GM18511 (cell line): ENCODE results near the gene SLIT1.
A peak's percentile ranks its signal among the peaks of the same experiment; 100 is the strongest.

Experiments used
- ATAC-seq: cut with Tn5 transposase; IDR thresholded peaks from one replicate; pipeline ENCODE4 v1.9.1; 2021; ENCODE audit warnings: mild to moderate bottlenecking, moderate library complexity; ENCODE audit not compliant: unreplicated experiment

SLIT1 gene

DNA sequence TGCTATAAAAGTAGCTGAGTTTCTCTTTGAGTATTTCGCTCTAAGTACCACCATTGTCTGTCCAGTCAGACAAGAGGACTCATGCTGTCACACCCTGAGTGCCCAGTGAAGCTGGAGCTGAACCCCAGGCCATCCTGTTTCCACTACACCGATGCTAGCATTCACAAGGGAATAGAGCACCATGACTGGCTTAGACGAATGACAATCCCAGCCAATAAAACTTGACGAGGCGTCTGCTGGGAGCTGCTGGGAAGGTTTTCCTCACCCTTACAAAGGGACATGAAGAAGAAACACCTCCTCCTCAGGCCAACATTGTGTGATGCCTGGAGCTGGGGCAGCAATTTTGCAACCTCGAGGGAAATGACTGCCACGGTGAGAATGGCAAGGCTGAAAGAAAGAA lies 17.5 kb upstream of the SLIT1 start:
- no peak for ATAC-seq

DNA sequence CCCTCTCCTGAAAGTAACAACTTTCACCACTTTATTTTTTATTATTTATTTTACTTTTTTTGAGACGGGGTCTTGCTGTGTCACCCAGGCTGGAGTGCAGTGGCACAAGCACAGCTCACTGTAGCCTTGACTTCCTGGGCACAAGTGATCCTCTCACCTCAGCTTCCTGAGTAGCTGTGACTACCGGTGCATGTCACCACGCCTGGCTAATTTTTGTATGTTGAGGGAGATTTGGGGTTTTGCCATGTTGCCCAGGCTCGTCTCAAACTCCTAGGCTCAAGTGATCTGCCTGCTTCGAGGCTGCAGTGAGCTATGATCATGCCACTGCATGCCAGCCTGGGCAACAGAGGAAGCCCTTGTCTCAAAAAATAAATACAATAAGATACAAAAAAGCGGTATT lies 14.9 kb upstream of the SLIT1 start:
- peak; percentile 41 for ATAC-seq

DNA sequence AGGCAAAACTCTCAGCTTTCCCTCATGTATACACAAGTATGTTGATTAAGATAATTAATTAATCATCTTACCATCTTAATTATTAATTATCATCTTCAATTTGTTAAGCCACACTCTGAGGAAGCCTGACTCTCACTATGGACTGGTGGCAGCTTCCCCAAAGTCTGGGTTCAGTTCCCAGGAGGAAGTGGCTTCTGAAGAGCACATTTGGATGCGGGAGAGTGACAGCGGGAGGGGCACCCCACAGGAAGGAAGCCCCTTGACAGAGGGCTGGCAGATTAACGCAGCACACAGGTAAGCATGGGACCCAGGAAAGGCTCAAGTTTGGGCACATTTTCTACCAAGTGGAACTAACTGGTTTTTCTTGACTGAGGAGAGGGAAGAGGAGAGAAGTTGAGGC lies 13.4 kb upstream of the SLIT1 start:
- no peak for ATAC-seq

DNA sequence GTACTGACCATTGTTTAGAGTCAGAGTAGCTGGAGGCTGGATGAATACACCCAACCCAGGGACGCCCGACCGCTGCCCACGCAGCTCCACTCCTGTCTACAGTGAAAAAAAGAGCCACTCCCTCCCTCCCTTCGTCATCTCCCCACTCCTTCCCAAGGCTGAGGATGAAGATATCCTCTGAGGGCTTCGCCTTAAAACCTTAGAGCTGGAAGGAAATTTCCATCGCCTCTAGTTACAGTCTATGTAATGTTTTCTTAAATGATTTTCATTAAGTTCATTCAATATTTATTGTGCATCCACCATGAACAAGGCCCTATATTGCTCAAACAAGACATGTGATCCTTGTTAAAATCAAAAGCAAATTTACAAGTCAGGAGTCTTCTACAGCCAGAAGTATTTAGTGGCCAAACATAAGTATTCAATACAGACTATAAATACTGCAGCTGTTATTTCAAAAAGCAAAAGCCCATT lies 11.3 kb upstream of the SLIT1 start:
- no peak for ATAC-seq

DNA sequence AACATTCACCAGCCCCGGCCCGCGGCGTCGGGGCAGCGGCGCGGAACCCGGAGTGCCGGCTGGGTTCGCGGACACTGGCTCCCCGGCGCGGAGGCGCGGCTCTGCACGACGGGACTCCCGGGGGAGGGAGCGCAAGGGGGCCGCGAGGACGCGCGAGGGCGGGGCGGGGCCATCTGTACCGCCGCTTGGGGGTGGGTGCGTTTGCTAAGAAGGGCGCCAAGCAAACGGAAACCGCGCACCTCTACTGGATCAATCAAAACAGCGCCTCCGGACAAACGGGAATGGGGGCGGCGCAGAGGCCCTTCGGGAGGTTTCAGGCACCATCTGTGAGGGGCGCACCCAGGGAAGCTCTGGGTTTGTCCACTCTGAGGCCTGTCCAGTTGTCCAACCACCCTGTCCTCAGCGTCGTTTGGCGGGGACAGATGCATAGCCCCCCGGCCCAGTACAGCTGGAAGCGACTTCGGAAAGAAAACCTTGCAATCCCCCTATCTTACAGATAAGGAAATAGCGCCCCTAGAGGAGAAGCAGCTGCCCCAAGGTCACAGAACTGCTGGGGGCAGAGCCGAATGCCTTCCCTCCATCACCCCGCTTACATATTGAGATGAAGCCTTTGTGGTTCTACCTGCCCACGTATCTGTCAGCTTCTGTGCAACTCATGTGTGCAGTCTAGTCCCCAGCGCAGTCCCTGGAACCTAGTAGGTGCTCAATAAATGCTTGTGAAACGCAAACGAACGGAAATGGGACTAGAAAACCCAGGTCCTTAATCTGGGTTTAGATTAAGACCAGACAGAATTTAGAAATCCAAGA lies 10.7 kb upstream of the SLIT1 start:
- ATAC-seq = peak; percentile 70

DNA sequence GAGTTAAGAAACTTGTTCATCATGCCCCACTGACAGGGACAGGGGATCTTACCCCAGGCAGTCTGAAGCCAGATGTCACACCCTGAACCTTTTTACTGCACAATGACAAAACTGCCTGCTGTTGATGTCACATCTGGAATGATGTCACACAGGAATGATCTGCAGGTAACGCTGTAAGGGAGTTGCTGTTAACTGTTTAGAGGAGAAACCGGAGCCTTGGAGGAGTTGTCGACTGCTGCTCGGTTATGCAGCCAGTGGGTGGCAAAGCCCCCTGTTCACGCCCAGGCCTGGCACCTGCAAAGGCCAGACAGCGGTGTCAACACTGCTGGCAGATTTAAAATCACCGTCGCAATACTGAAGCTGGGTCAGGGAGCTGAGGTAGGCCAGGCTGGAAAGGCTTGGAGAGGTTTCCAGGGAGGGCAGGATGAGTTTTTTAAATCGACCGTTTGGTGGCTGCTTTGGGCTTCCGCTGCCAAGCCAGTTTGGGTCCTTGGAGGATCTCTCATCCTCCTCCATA lies 10.0 kb upstream of the SLIT1 start:
- ATAC-seq = no peak

DNA sequence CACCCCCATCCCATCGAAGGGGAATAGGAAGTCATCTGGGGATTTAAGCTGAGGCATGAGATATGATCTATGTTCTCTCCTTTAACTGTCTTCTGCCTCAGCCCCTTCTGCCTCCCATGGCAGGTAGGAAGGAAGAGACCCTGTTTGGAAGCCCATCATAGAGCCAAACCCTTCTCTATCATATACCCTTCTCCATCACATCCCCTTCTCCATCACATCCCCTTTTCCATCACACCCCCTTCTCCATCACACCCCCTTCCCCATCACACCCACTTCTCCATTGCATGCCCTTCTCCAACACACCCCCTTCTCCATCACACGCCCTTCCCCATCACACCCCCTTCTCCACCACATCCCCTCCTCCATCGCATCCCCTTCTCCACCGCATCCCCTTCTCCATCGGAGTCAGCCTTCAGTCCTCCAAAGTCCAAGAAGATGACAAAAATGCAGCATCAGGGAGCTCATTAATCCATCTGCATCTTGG lies 7.2 kb upstream of the SLIT1 start:
- ATAC-seq = no peak

DNA sequence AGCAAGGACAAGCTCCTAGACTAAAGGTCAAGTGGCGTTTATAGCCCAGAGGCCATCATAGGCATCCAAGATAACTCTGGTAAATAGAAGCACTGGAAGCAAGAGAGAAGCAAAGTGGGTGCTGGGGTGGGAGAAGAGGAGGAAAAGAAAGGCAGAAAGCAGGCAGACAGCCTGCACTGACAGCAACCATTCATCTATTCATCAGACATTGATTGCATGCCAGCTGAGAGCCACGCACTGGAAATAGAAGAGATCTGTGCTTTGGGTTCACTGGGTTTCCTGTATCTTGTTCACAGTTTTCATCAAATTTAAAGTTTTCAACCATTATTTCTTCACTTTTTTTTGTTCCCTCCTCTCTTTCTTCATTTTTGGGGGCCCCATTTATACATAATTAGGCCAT lies 4.7 kb upstream of the SLIT1 start:
- ATAC-seq = no peak

DNA sequence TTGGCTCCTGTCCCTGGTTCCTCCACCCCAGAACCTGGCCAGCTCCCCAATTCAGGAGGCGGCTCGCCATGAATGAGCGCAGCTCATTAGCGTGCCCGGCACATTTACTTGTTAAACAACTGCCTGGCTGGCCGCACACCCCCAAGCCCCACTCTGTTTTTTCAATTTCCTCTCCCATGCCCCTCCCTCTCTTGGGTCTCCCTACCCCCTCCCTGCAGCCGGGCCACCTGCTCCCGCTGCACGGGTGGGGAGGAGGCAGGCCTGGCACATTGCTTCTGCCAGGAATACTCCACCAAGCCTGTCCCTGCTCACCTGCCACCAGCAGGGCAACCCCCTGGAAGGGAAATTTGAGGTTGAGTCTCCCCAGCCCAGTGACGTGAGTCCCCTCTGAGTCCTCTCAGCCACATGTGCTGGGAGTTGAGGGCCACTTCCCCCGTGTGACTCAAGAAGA lies 2.5 kb upstream of the SLIT1 start:
- ATAC-seq = no peak

DNA sequence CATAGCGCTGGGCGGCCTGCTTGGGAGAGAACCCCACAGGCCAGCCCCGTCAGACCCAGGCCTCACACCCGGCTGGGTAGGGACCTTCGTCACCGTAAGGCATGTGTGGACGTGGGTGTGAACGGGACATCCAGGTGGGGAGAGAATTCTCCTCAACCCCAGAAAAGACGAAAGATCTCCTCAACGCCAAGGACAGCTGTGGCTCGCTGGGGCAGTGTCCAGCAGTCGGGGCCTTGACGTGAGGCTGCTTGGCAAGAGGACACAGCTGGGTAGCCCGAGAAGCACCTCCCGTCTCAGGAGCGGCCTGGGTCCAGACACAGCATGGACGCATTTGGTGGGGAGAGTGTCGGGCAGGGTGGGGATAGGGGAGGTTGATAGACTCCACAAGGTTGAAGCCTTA lies 1.2 kb upstream of the SLIT1 start:
- no peak for ATAC-seq

DNA sequence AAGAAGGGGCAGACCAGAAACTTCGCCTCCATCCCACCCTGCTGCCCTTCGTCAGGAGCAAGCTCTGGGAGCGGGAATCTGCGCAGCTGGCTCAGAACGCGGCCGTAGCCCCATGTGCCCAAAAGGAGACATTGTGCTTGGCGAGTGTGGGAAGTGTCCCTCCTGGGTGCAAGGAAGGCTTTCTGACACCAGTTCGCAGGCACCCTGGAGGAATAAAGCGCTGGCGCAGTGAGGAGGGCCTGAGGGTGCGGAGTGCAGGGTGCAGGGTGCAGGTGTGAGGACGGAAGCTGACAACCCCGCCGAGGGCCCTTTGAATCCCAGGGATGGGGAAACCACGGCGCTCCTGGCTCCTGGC lies 811 bp downstream of the SLIT1 start:
- ATAC-seq = no peak

DNA sequence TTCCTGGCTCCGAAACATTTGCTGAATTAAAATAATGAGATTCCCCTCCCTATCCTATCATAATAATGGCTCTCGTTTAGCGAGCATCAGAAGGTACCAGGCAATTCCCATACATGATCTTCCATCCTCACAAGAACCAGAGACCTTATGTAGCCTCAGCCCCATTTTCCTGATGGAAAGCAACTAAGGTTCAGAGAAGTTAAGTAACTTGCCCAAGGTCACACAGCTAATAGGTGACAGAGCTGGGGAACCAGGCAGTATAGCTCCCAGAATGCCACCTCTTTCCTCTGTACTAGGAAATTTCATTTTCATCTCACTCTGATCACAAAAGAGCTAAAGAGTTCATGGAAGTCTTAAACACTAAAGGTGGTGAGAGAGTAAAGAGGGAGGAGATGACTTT lies 2.4 kb downstream of the SLIT1 start:
- ATAC-seq = no peak

DNA sequence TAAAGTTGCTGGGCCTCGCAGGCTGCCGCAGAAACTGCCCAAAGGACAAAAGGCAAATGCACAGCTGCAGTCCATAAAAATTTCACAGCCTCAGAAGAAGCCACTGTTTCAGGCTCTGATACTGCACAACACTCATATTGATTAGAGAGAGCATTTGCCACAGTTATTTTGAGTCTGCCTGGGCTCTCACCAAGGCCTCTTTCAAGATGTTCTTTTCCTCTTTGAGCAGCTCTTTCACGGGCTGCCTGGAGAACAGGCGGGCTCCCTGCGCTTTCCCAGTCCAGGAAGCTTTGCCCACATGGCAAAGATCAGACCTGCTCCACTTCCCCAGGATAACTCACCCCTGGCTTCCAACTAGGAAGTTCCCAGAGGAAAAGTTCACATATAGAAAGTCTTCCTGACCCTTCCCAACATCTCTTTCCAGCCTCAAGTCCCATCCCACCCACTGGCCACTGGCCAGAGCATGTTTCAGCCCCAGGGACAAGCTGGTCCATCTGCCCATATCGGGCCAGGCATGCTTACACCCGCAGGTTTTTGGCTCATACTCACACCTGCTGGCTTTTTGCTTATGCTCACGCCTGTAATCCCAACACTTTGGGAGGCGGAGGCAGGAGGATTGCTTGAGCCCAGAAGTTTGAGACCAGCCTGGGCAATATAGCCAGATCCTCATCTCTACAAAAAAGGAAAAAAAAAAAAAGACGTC lies 3.3 kb downstream of the SLIT1 start:
- ATAC-seq = no peak

DNA sequence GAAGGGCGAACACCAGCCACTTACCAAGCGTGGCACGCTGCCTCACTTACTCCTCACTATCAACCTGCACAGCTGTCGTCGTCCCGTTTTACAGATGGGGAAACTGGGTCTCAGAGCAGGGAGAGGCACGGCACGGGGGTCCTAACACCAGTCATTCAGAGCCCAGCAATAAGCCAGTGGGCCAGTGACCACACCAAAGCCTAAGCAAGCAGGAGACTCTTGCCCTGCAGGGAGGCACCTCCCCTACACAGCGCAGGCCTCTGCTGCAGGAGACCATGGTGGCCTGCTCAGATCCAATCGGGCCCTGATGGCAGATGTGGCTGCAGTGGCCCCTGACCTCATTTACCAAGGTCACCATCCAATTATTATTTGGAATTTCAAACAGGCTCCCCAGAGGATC lies 4.8 kb downstream of the SLIT1 start:
- ATAC-seq = no peak

DNA sequence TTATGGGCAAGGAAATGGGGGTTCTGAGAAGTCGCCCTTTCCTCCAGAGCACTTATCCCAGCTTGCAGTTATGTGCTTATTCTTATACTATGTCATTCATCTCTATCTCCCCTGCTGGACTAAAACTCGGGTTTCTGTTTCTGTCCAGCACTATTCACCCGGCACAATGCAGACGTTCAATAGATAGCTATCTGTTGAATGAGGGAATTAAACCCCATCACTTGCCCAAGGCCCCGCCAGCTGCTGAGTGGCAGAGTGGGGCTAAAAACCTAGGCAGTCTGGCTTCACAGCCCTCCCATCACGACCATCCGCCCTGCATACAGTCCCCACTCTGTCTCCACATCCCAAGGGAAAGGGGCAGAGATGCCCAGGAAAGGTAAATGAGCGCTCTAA lies 5.4 kb downstream of the SLIT1 start:
- ATAC-seq = no peak

DNA sequence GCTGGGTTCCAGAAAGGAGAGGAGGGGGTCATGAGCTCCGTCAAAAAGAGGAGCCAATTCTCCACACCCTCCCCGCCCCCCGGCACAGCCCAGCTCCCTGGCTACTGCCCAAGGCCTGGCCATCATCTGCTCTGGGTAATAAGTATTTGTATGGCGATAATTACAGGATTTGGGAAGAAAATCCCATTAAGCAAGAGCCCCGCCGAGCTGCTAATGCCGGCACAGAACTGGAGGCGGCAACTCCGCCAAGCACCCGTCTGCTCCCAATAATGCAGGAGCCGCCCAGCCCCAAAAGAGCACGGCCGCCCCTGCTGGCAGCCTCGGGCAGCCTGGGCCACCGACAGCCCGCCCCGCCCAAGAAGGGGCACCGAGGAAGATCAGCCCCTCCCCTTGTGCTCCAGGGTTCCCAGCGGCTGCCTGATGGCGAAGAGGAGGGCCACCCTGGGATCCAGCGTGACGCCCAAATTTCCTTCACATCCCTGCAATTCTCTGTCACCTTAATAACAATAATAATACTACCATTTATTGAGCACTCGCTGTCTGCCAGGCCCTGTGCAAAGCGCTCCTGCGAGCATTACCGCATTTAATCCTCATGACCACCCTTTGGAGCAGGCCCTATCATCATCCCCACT lies 5.9 kb downstream of the SLIT1 start:
- ATAC-seq = no peak

DNA sequence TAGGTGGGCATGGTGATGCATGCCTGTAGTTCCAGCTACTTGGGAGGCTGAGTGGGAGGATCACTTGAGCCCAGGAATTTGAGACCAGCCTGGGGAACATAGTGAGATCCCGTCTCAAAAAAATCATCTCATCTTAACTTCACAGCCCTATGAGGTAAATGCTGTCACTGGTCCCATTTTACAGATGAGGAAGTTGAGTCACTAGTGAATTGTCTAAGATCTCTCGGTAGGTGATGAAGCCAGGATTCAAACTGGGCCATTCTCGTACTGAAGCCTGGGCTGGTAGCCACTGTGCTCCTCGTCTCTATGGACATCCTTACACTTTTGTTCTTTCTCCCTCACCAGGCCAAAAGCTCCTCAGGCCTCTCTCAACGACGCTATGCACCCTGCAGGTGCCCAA lies 6.4 kb downstream of the SLIT1 start:
- ATAC-seq = no peak

DNA sequence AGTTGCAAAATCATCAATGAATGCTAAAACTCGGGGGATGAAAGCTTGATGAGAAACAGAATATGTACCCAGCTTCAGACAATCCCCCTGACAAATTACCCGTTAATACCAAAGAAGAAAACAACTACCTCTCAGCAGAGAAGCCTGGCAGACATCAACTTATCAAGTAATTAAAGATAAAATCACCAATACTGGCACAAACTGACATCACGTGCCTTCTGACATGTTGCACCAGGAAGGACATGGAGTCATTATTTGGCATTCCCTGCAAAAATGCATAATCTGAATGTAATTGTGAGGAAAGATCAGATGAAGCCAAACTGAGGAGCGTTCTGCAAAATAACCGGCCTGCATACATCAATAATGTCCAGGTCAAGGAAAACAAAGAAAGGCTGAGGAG lies 7.7 kb downstream of the SLIT1 start:
- no peak for ATAC-seq

DNA sequence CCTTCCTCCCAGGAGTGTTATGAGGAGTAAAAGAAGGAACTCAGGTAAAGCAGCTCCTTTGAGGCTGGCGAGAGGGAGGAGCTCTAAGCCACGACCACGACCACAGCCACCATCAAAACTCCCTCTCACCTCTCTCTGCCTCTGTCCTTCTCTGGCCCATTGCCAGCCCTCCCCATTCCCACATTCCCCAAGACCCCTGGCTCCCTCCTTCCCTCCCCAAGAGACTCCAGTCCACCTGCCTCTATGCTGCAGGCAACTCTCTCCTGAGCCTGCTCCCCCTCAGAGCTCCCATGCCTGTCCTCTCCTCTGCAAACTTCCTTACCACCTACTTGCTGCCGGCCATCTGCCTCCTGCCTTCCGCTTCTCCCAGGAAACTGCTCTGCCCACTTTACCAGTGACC lies 9.5 kb downstream of the SLIT1 start:
- ATAC-seq = no peak

DNA sequence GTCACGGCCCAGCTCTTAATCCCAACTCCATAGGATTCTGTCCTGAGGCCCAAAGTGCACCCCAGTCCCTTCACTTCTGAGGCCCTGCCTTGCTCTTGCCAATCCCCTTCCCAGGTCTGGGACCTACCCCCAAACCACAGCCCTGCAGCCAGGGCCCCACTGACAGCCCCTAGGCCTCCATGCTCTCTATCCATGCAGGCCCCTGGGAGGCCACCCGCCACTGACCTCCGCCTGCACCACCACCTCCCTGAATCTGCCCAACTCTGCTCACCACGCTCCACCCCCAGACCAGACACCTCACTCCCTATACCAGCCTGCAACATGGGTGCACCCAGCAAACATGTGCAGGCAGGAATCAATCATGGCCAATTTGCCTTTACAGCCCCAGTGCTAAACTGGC lies 10.2 kb downstream of the SLIT1 start:
- ATAC-seq = no peak

DNA sequence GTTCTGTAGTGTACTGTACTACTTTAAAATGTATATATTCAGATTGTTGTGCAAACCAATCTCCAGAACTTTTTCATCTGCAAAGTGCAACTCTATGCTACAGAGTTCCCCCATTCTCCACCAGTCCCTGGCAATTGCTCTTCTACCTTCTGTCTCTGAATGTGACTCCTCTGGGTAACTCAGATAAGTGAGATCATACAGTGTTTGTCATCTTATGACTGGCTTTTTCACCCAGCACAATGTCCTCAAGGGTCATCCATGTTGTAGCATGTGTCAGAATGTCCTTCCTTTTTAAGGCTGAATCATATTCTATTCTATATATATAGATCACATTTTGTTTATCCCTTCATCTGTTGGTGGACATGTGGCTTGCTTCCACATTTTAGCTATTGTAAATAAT lies 10.8 kb downstream of the SLIT1 start:
- no peak for ATAC-seq
